Measurements from ENCODE around the gene TRIM2.

Gene TRIM2

GRCh38 chr4:153241295-153241694 is 37.1 kb downstream of the TRIM2 start:
- TF ChIP-seq POLR2AphosphoS5 (IDR thresholded peaks at IDR 0.05; ENCODE audit: low read depth) (no peak), GABPA (IDR thresholded peaks at IDR 0.05; ENCODE audit: low read depth) (no peak), SPI1 (IDR thresholded peaks at IDR 0.05; ENCODE audit: borderline replicate concordance, low read depth) (no peak), REST (IDR thresholded peaks at IDR 0.05; ENCODE audit: insufficient replicate concordance, low read depth) (no peak), CTCF (IDR thresholded peaks at IDR 0.05; ENCODE audit: insufficient read depth, low read length) (no peak)
- no peak overlapping the region for H3K27ac ChIP-seq (replicated peaks)
- H3K4me3 ChIP-seq (replicated peaks; ENCODE audit: insufficient read depth, low read length): no peak overlapping the region
- no peaks in the 10 kb centered on the region for H3K27me3 ChIP-seq (ENCODE audit: insufficient read depth, poor library complexity, severe bottlenecking)
- no peak for DNase-seq (ENCODE audit: low read depth in 1 of 2, low spot score in 1 of 2)

- Histone ChIP-seq H3K4me3 (replicated peaks; ENCODE audit: insufficient read depth, low read length) (no peak overlapping the region), H3K27ac (replicated peaks) (no peak overlapping the region), H3K27me3 (ENCODE audit: insufficient read depth, poor library complexity, severe bottlenecking) (no peaks in the 10 kb centered on the region)
- no peak for DNase-seq (ENCODE audit: low read depth in 1 of 2, low spot score in 1 of 2)
- TF ChIP-seq SPI1 (IDR thresholded peaks at IDR 0.05; ENCODE audit: borderline replicate concordance, low read depth) (no peak), CTCF (IDR thresholded peaks at IDR 0.05; ENCODE audit: insufficient read depth, low read length) (no peak), POLR2AphosphoS5 (IDR thresholded peaks at IDR 0.05; ENCODE audit: low read depth) (no peak), REST (IDR thresholded peaks at IDR 0.05; ENCODE audit: insufficient replicate concordance, low read depth) (no peak), GABPA (IDR thresholded peaks at IDR 0.05; ENCODE audit: low read depth) (no peak)
Measured at GRCh38 chr4:153241970-153242838, 38.0 kb downstream of the TRIM2 start.

- TF ChIP-seq GABPA (IDR thresholded peaks at IDR 0.05; ENCODE audit: low read depth) (no peak), POLR2AphosphoS5 (IDR thresholded peaks at IDR 0.05; ENCODE audit: low read depth) (no peak), REST (IDR thresholded peaks at IDR 0.05; ENCODE audit: insufficient replicate concordance, low read depth) (no peak), SPI1 (IDR thresholded peaks at IDR 0.05; ENCODE audit: borderline replicate concordance, low read depth) (no peak), CTCF (IDR thresholded peaks at IDR 0.05; ENCODE audit: insufficient read depth, low read length) (no peak)
- Histone ChIP-seq H3K27ac (replicated peaks) (no peak overlapping the region), H3K4me3 (replicated peaks; ENCODE audit: insufficient read depth, low read length) (no peak overlapping the region), H3K27me3 (ENCODE audit: insufficient read depth, poor library complexity, severe bottlenecking) (no peaks in the 10 kb centered on the region)
- DNase-seq (ENCODE audit: low read depth in 1 of 2, low spot score in 1 of 2): no peak
Measured at GRCh38 chr4:153242839-153243324, 38.6 kb downstream of the TRIM2 start.

Data from HL-60 (cell line).